ENCODE results near the gene IZUMO4. TPM values are rescaled to one million over a fixed set of nuclear protein-coding genes. Genes with fewer than 3 reads are reported as not detected.

The IZUMO4 gene
- polyA plus RNA-seq, 3 donors = 6.3 to 9.3 (median 8.6) TPM

- DNase-seq (ENCODE audit: extremely low read depth in 1 of 11, low read depth in 9 of 11, low spot score in 4 of 11) = no peak
Measured at GRCh38 chr19:2132731-2133490, 36.2 kb downstream of the IZUMO4 start.

GRCh38 chr19:2135474-2136402 is 39.0 kb downstream of the IZUMO4 start:
- DNase-seq (ENCODE audit: extremely low read depth in 1 of 11, low read depth in 9 of 11, low spot score in 4 of 11) = no peak

GRCh38 chr19:2136796-2137195 is 40.1 kb downstream of the IZUMO4 start:
- DNase-seq (ENCODE audit: extremely low read depth in 1 of 11, low read depth in 9 of 11, low spot score in 4 of 11) = no peak

GRCh38 chr19:2138061-2138728 is 41.5 kb downstream of the IZUMO4 start:
- DNase-seq (ENCODE audit: extremely low read depth in 1 of 11, low read depth in 9 of 11, low spot score in 4 of 11) = no peak

- no peak for DNase-seq (ENCODE audit: extremely low read depth in 1 of 11, low read depth in 9 of 11, low spot score in 4 of 11)
Measured at GRCh38 chr19:2139385-2140137, 42.8 kb downstream of the IZUMO4 start.

GRCh38 chr19:2140138-2140569 is 43.4 kb downstream of the IZUMO4 start:
- DNase-seq (ENCODE audit: extremely low read depth in 1 of 11, low read depth in 9 of 11, low spot score in 4 of 11) = peak in 1 of 11 donors; percentile 44

- DNase-seq (ENCODE audit: extremely low read depth in 1 of 11, low read depth in 9 of 11, low spot score in 4 of 11) = no peak
Measured at GRCh38 chr19:2142173-2142829, 45.6 kb downstream of the IZUMO4 start.

- no peak for DNase-seq (ENCODE audit: extremely low read depth in 1 of 11, low read depth in 9 of 11, low spot score in 4 of 11)
Measured at GRCh38 chr19:2144190-2144589, 47.5 kb downstream of the IZUMO4 start.

- no peak for DNase-seq (ENCODE audit: extremely low read depth in 1 of 11, low read depth in 9 of 11, low spot score in 4 of 11)
Measured at GRCh38 chr19:2145831-2146241, 49.1 kb downstream of the IZUMO4 start.

GRCh38 chr19:2148482-2149135 is 51.9 kb downstream of the IZUMO4 start:
- no peak for DNase-seq (ENCODE audit: extremely low read depth in 1 of 11, low read depth in 9 of 11, low spot score in 4 of 11)

Other genes with a start within 250 kb of the IZUMO4 start
- gene REXO1, start 248.4 kb upstream of the IZUMO4 start, polyA plus RNA-seq (ENCODE audit: insufficient read length in 3 of 3) = 10 to 100 TPM; 23.3 to 32.7 (median 32.6) TPM
- gene KLF16, start 233.3 kb upstream of the IZUMO4 start, polyA plus RNA-seq (ENCODE audit: insufficient read length in 3 of 3) = 10 to 100 TPM in 1 of 3 donors, 1 to 10 TPM in 2; 5.4 to 10.1 (median 9.5) TPM
- 10 to 100 TPM; 32.3 to 66.3 (median 55.4) TPM for gene ABHD17A, start 211.4 kb upstream of the IZUMO4 start, polyA plus RNA-seq (ENCODE audit: insufficient read length in 3 of 3)
- 1 to 10 TPM; 1.1 to 5.4 (median 3.5) TPM for gene ADAT3, start 191.5 kb upstream of the IZUMO4 start, polyA plus RNA-seq (ENCODE audit: insufficient read length in 3 of 3)
- 10 to 100 TPM; 54.6 to 95.7 (median 79.5) TPM for gene SCAMP4, start 191.5 kb upstream of the IZUMO4 start, polyA plus RNA-seq (ENCODE audit: insufficient read length in 3 of 3)
- 10 to 100 TPM; 50.5 to 70.4 (median 67.9) TPM for gene CSNK1G2, start 155.7 kb upstream of the IZUMO4 start, polyA plus RNA-seq (ENCODE audit: insufficient read length in 3 of 3)
- 100 to 1,000 TPM in 2 of 3 donors, 10 to 100 TPM in 1; 87.0 to 117 (median 105) TPM for gene BTBD2, start 81.2 kb upstream of the IZUMO4 start, polyA plus RNA-seq (ENCODE audit: insufficient read length in 3 of 3)
- 10 to 100 TPM; 54.7 to 79.1 (median 77.8) TPM for gene MKNK2, start 45.7 kb upstream of the IZUMO4 start, polyA plus RNA-seq (ENCODE audit: insufficient read length in 3 of 3)
- gene MOB3A, start 589 bp upstream of the IZUMO4 start, polyA plus RNA-seq (ENCODE audit: insufficient read length in 3 of 3) = 10 to 100 TPM; 21.7 to 27.8 (median 26.8) TPM
- 100 to 1,000 TPM; 106 to 126 (median 120) TPM for gene AP3D1, start 54.7 kb downstream of the IZUMO4 start, polyA plus RNA-seq (ENCODE audit: insufficient read length in 3 of 3)
- gene DOT1L, start 67.0 kb downstream of the IZUMO4 start, polyA plus RNA-seq (ENCODE audit: insufficient read length in 3 of 3) = 10 to 100 TPM; 27.1 to 38.5 (median 31.5) TPM
- 10 to 100 TPM; 54.6 to 81.6 (median 79.2) TPM for gene PLEKHJ1, start 139.4 kb downstream of the IZUMO4 start, polyA plus RNA-seq (ENCODE audit: insufficient read length in 3 of 3)
- gene SF3A2, start 139.9 kb downstream of the IZUMO4 start, polyA plus RNA-seq (ENCODE audit: insufficient read length in 3 of 3) = 10 to 100 TPM; 63.2 to 93.5 (median 83.5) TPM
- 1 to 10 TPM in 2 of 3 donors, under 1 TPM in 1; 0.28 to 4.1 (median 2.8) TPM for gene AMH, start 152.4 kb downstream of the IZUMO4 start, polyA plus RNA-seq (ENCODE audit: insufficient read length in 3 of 3)
- 1 to 10 TPM in 1 of 3 donors, under 1 TPM in 2; 0.56 to 1.3 (median 0.59) TPM for gene JSRP1, start 159.5 kb downstream of the IZUMO4 start, polyA plus RNA-seq (ENCODE audit: insufficient read length in 3 of 3)
- gene PEAK3, start 185.3 kb downstream of the IZUMO4 start, polyA plus RNA-seq (ENCODE audit: insufficient read length in 3 of 3) = under 1 TPM; 0.09 to 0.17 (median 0.12) TPM
- under 1 TPM in 1 of 3 donors, not detected in 2; 0.11 TPM for gene LINGO3, start 211.2 kb downstream of the IZUMO4 start, polyA plus RNA-seq (ENCODE audit: insufficient read length in 3 of 3)
- gene LSM7, start 231.7 kb downstream of the IZUMO4 start, polyA plus RNA-seq (ENCODE audit: insufficient read length in 3 of 3) = 100 to 1,000 TPM in 1 of 3 donors, 10 to 100 TPM in 2; 71.4 to 119 (median 87.8) TPM
- gene SPPL2B, start 231.8 kb downstream of the IZUMO4 start, polyA plus RNA-seq (ENCODE audit: insufficient read length in 3 of 3) = 100 to 1,000 TPM in 1 of 3 donors, 10 to 100 TPM in 2; 52.5 to 129 (median 80.4) TPM